WTC11 (cell line): ENCODE measurements around the gene SMAD5.

Experiments used
- ATF2 ChIP-seq: sonication (generic); formaldehyde crosslinking; IDR thresholded peaks from 2 replicates; pipeline ENCODE4 v1.8.1; 2022; ENCODE audit warnings: low read depth, missing genetic modification reagents, borderline replicate concordance
- ATF3 ChIP-seq: sonication (generic); formaldehyde crosslinking; conservative IDR thresholded peaks from 2 replicates; pipeline ENCODE4 v1.8.1; 2022; ENCODE audit warnings: mild to moderate bottlenecking, missing genetic modification reagents
- CREM ChIP-seq: sonication (generic); formaldehyde crosslinking; IDR thresholded peaks from 2 replicates; pipeline ENCODE4 v1.8.1; 2022; ENCODE audit warnings: mild to moderate bottlenecking, missing genetic modification reagents, moderate library complexity
- E2F5 ChIP-seq: sonication (generic); formaldehyde crosslinking; IDR thresholded peaks from 2 replicates; pipeline ENCODE4 v1.8.1; 2022; ENCODE audit warnings: mild to moderate bottlenecking, moderate library complexity, missing genetic modification reagents
- FOXK1 ChIP-seq: sonication (generic); formaldehyde crosslinking; IDR thresholded peaks from 2 replicates; pipeline ENCODE4 v1.8.0; 2022; ENCODE audit warnings: mild to moderate bottlenecking, moderate library complexity, missing genetic modification reagents
- NFYB ChIP-seq: sonication (generic); formaldehyde crosslinking; conservative IDR thresholded peaks from 2 replicates; pipeline ENCODE4 v1.8.0; 2022; ENCODE audit warnings: low read depth, missing genetic modification reagents
- OVOL2 ChIP-seq: fragments of 250-450 bp; sonication (Bioruptor Pico); IDR thresholded peaks from 2 replicates; pipeline ENCODE4 v1.9.0; 2021; ENCODE audit warnings: mild to moderate bottlenecking, borderline replicate concordance
- TCF7 ChIP-seq: sonication (generic); formaldehyde crosslinking; IDR thresholded peaks from 2 replicates; pipeline ENCODE4 v1.8.0; 2022; ENCODE audit warnings: mild to moderate bottlenecking, low read depth, missing genetic modification reagents, moderate library complexity
- USF2 ChIP-seq: sonication (generic); formaldehyde crosslinking; IDR thresholded peaks from 2 replicates; pipeline ENCODE4 v1.8.1; 2023; ENCODE audit warnings: mild to moderate bottlenecking, missing genetic modification reagents, moderate library complexity
- ZNF281 ChIP-seq: sonication (generic); formaldehyde crosslinking; IDR thresholded peaks from 2 replicates; pipeline ENCODE4 v1.8.0; 2023; ENCODE audit warnings: mild to moderate bottlenecking, missing genetic modification reagents
- ZNF423 ChIP-seq: fragments of 250-450 bp; sonication (Bioruptor Pico); IDR thresholded peaks from 2 replicates; pipeline ENCODE4 v2.1.2; 2022; ENCODE audit warnings: mild to moderate bottlenecking, moderate library complexity
- TF ChIP-seq, protein P1 (sequence below): fragments of 200-600 bp; IDR thresholded peaks from 2 replicates; pipeline ENCODE4 v1.8.0; 2022; ENCODE audit warnings: antibody characterized with exemption
- TF ChIP-seq, protein P2 (sequence below): fragments of 250-450 bp; sonication (Bioruptor Pico); IDR thresholded peaks from 2 replicates; pipeline ENCODE4 v2.1.2; 2022; ENCODE audit warnings: mild to moderate bottlenecking, moderate library complexity
- TF ChIP-seq, protein P3 (sequence below): sonication (generic); formaldehyde crosslinking; IDR thresholded peaks from 2 replicates; pipeline ENCODE4 v1.8.0; 2022; ENCODE audit warnings: missing genetic modification reagents

GRCh38 chr5:136094913-136095641 lies 37.6 kb upstream of the SMAD5 start:
- TF ChIP-seq, protein P1, sequence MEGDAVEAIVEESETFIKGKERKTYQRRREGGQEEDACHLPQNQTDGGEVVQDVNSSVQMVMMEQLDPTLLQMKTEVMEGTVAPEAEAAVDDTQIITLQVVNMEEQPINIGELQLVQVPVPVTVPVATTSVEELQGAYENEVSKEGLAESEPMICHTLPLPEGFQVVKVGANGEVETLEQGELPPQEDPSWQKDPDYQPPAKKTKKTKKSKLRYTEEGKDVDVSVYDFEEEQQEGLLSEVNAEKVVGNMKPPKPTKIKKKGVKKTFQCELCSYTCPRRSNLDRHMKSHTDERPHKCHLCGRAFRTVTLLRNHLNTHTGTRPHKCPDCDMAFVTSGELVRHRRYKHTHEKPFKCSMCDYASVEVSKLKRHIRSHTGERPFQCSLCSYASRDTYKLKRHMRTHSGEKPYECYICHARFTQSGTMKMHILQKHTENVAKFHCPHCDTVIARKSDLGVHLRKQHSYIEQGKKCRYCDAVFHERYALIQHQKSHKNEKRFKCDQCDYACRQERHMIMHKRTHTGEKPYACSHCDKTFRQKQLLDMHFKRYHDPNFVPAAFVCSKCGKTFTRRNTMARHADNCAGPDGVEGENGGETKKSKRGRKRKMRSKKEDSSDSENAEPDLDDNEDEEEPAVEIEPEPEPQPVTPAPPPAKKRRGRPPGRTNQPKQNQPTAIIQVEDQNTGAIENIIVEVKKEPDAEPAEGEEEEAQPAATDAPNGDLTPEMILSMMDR: no peak
- TF ChIP-seq CREM (CRISPR knock-in tag) (no peak), ATF3 (CRISPR knock-in tag) (no peak), E2F5 (no peak), ATF2 (CRISPR knock-in tag) (no peak), NFYB (CRISPR knock-in tag) (no peak), ZNF281 (CRISPR knock-in tag) (no peak), USF2 (CRISPR knock-in tag) (no peak), OVOL2 (CRISPR knock-in tag) (no peak), FOXK1 (CRISPR knock-in tag) (no peak), TCF7 (no peak), ZNF423 (CRISPR knock-in tag) (no peak)
- TF ChIP-seq, protein P2, sequence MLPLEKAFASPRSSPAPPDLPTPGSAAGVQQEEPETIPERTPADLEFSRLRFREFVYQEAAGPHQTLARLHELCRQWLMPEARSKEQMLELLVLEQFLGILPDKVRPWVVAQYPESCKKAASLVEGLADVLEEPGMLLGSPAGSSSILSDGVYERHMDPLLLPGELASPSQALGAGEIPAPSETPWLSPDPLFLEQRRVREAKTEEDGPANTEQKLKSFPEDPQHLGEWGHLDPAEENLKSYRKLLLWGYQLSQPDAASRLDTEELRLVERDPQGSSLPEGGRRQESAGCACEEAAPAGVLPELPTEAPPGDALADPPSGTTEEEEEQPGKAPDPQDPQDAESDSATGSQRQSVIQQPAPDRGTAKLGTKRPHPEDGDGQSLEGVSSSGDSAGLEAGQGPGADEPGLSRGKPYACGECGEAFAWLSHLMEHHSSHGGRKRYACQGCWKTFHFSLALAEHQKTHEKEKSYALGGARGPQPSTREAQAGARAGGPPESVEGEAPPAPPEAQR (CRISPR knock-in tag): no peak
- TF ChIP-seq, protein P3, sequence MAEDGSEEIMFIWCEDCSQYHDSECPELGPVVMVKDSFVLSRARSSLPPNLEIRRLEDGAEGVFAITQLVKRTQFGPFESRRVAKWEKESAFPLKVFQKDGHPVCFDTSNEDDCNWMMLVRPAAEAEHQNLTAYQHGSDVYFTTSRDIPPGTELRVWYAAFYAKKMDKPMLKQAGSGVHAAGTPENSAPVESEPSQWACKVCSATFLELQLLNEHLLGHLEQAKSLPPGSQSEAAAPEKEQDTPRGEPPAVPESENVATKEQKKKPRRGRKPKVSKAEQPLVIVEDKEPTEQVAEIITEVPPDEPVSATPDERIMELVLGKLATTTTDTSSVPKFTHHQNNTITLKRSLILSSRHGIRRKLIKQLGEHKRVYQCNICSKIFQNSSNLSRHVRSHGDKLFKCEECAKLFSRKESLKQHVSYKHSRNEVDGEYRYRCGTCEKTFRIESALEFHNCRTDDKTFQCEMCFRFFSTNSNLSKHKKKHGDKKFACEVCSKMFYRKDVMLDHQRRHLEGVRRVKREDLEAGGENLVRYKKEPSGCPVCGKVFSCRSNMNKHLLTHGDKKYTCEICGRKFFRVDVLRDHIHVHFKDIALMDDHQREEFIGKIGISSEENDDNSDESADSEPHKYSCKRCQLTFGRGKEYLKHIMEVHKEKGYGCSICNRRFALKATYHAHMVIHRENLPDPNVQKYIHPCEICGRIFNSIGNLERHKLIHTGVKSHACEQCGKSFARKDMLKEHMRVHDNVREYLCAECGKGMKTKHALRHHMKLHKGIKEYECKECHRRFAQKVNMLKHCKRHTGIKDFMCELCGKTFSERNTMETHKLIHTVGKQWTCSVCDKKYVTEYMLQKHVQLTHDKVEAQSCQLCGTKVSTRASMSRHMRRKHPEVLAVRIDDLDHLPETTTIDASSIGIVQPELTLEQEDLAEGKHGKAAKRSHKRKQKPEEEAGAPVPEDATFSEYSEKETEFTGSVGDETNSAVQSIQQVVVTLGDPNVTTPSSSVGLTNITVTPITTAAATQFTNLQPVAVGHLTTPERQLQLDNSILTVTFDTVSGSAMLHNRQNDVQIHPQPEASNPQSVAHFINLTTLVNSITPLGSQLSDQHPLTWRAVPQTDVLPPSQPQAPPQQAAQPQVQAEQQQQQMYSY: no peak
